Lower lobe of right lung (tissue), 2 donors: ENCODE results near the gene MID2. TPM values are rescaled to one million over a fixed set of nuclear protein-coding genes. Genes with fewer than 3 reads are reported as not detected.

Source experiments
- ATAC-seq, 2 donors: fragments of 200-7000 bp; cut with Tn5 transposase; one replicate each; pipeline ENCODE4 v1.9.1; 2020 to 2022; ENCODE audit warnings: mild to moderate bottlenecking in 2 of 2, moderate library complexity in 2 of 2
- DNase-seq: peaks from one replicate; pipeline ENCODE4 v3.0.0-alpha.2; 2020
- H3K27ac ChIP-seq: fragments of 200-600 bp; one replicate; pipeline ENCODE4 v1.8.0; 2022
- H3K27me3 ChIP-seq: fragments of 200-600 bp; one replicate; pipeline ENCODE4 v1.8.0; 2022; ENCODE audit warnings: low read depth
- H3K36me3 ChIP-seq: fragments of 200-600 bp; one replicate; pipeline ENCODE4 v1.8.0; 2022; ENCODE audit warnings: mild to moderate bottlenecking
- H3K4me1 ChIP-seq: fragments of 200-600 bp; one replicate; pipeline ENCODE4 v1.8.0; 2022
- H3K4me3 ChIP-seq: fragments of 200-600 bp; one replicate; pipeline ENCODE4 v1.8.0; 2022; ENCODE audit warnings: mild to moderate bottlenecking
- H3K9me3 ChIP-seq: fragments of 200-600 bp; one replicate; pipeline ENCODE4 v1.8.0; 2022
- CTCF ChIP-seq: fragments of 200-600 bp; IDR thresholded peaks from one replicate; pipeline ENCODE4 v1.8.0; 2022; ENCODE audit warnings: antibody characterized with exemption, mild to moderate bottlenecking
- intact Hi-C: fragments of 100-400 bp; cut with DNase I; formaldehyde crosslinking; loops from one replicate; pipeline ENCODE4 v1.11.0; 2022
- total RNA-seq: library from RNA; stranded (reverse); fragmentation: NEBNext Ultra II Directional; extraction: Animal tissue kit (Norgen Biotek cat#: 25700); gene quantifications from one replicate; pipeline ENCODE4 v1.2.1, GENCODE V29; 2021
- donor health status: DM: no; HTN: yes; CAD: no; lungs with severe emphysema.

The MID2 gene
- total RNA-seq, 1 donor from 2014 or later = 20.3 TPM

GRCh38 chrX:107971636-107972035 is 146.0 kb downstream of the MID2 start:
- Histone ChIP-seq H3K4me1 (no peaks in the 10 kb centered on the region), H3K27me3 (no peaks in the 10 kb centered on the region), H3K9me3 (no peaks in the 10 kb centered on the region), H3K27ac (no peak overlapping the region), H3K36me3 (no peaks in the 10 kb centered on the region), H3K4me3 (no peak overlapping the region)
- no peak for ATAC-seq
- DNase-seq = no peak
- no peak for TF ChIP-seq CTCF
- intact Hi-C loops = no loop called here

Other genes starting within 250 kb of the MID2 start
- gene PRPS1, start 197.4 kb upstream of the MID2 start, total RNA-seq = 26.9 TPM
- gene TSC22D3, start 50.1 kb upstream of the MID2 start, total RNA-seq = 350 TPM
- not detected for gene NCBP2L, start 48.1 kb upstream of the MID2 start, total RNA-seq
- gene TEX13B, start 156.5 kb downstream of the MID2 start, total RNA-seq = not detected
- 1.6 TPM for gene VSIG1, start 219.2 kb downstream of the MID2 start, total RNA-seq